ENCODE results near the gene RND1. TPM values are rescaled to one million over a fixed set of nuclear protein-coding genes. Genes with fewer than 3 reads are reported as not detected.

The RND1 gene
- total RNA-seq, 4 donors from 2014 or later = 0.68 to 3.0 (median 1.6) TPM

GRCh38 chr12:48827513-48828096 lies 38.1 kb downstream of the RND1 start:
- no peaks in the 10 kb centered on the region for H3K27me3 ChIP-seq
- intact Hi-C loops (cut with DNase I) = no loop called here
- TF ChIP-seq, protein P1, sequence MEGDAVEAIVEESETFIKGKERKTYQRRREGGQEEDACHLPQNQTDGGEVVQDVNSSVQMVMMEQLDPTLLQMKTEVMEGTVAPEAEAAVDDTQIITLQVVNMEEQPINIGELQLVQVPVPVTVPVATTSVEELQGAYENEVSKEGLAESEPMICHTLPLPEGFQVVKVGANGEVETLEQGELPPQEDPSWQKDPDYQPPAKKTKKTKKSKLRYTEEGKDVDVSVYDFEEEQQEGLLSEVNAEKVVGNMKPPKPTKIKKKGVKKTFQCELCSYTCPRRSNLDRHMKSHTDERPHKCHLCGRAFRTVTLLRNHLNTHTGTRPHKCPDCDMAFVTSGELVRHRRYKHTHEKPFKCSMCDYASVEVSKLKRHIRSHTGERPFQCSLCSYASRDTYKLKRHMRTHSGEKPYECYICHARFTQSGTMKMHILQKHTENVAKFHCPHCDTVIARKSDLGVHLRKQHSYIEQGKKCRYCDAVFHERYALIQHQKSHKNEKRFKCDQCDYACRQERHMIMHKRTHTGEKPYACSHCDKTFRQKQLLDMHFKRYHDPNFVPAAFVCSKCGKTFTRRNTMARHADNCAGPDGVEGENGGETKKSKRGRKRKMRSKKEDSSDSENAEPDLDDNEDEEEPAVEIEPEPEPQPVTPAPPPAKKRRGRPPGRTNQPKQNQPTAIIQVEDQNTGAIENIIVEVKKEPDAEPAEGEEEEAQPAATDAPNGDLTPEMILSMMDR (IDR thresholded peaks at IDR 0.05) = no peak
- TF ChIP-seq POLR2A (IDR thresholded peaks at IDR 0.05) = no peak
- peaks cover 34 to 45% of the 10 kb centered on the region in 2 donors for H3K36me3 ChIP-seq
- H3K4me3 ChIP-seq (replicated peaks in 1 of 3) = no peak overlapping the region
- H3K9me3 ChIP-seq = no peaks in the 10 kb centered on the region
- no peak for DNase-seq
- no peaks in the 10 kb centered on the region for H3K4me1 ChIP-seq
- H3K27ac ChIP-seq = no peak overlapping the region
- 94% methylated on average over 2 to 9 of the region's 17 CpGs for WGBS, 2 donors

- TF ChIP-seq POLR2A (IDR thresholded peaks at IDR 0.05) = no peak
- TF ChIP-seq, protein P1 (IDR thresholded peaks at IDR 0.05) = no peak
- 91 to 94% methylated on average over 8 of the region's 8 CpGs for WGBS, 2 donors
- no peak overlapping the region for H3K27ac ChIP-seq
- peaks cover 0 to 5% of the 10 kb centered on the region in 2 donors for H3K4me1 ChIP-seq
- H3K27me3 ChIP-seq = no peaks in the 10 kb centered on the region
- no peaks in the 10 kb centered on the region for H3K9me3 ChIP-seq
- no peak for DNase-seq
- intact Hi-C loops (cut with DNase I) = no loop called here
- no peak overlapping the region for H3K4me3 ChIP-seq (replicated peaks in 1 of 3)
- peaks cover 28 to 39% of the 10 kb centered on the region in 2 donors for H3K36me3 ChIP-seq
Observed at GRCh38 chr12:48827026-48827425, 38.6 kb downstream of the RND1 start.

DNA sequence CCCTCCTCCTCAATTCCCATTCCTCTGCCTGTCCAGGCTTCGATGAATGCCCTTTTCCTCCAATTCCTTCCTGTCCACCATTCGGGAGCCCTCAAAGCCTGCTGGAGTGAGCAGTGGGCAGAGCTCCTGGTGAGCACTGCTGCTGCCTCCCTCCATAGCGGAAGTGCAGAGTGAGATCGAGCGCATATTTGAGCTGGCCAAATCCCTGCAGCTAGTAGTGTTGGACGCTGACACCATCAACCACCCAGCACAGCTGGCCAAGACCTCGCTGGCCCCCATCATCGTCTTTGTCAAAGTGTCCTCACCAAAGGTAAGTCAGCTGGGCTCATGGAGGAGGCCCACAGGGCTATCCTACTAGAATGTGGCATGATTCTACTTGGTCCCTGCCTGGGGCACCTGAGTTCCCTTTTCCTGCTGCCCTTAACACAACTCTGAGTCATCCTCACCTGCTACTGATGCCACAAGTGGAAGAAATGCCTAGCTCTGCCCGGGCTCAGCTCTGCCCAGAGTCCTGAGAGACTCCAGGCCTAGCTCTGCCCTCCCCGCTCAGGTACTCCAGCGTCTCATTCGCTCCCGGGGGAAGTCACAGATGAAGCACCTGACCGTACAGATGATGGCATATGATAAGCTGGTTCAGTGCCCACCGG lies 39.3 kb downstream of the RND1 start:
- TF ChIP-seq, protein P1 (IDR thresholded peaks at IDR 0.05) = no peak
- TF ChIP-seq POLR2A (IDR thresholded peaks at IDR 0.05) = no peak
- H3K36me3 ChIP-seq = peaks cover 21 to 32% of the 10 kb centered on the region in 2 donors
- WGBS, 2 donors = 75 to 83% methylated on average over 11 to 15 of the region's 15 CpGs
- intact Hi-C loops (cut with DNase I) = no loop called here
- H3K9me3 ChIP-seq = no peaks in the 10 kb centered on the region
- H3K27me3 ChIP-seq = no peaks in the 10 kb centered on the region
- H3K4me3 ChIP-seq (replicated peaks in 1 of 3) = no peak overlapping the region
- peaks cover 0 to 5% of the 10 kb centered on the region in 2 donors for H3K4me1 ChIP-seq
- DNase-seq = no peak
- no peak overlapping the region for H3K27ac ChIP-seq

DNA sequence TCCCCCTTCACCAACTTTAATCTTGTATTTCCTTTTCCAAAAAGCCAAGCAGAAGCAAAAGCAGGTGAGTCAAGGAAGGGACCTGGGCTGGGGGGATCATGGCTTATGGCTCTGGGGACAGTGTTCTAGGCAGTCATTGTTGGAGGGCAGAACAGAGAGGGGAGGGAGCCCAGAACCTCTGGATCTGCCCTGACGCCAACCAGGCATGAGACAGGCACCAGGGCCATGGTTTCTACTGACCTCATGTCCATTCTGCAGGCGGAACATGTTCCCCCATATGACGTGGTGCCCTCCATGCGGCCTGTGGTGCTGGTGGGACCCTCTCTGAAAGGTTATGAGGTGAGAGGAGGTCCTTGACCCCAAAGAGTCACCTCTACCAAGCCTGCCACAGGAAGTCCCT lies 40.8 kb downstream of the RND1 start:
- no peak for TF ChIP-seq POLR2A (IDR thresholded peaks at IDR 0.05)
- TF ChIP-seq, protein P1 (IDR thresholded peaks at IDR 0.05) = no peak
- intact Hi-C loops (cut with DNase I) = no loop called here
- Histone ChIP-seq H3K36me3 (peaks cover 7 to 18% of the 10 kb centered on the region in 2 donors), H3K4me3 (replicated peaks in 1 of 3) (no peak overlapping the region), H3K27me3 (no peaks in the 10 kb centered on the region), H3K27ac (no peak overlapping the region), H3K4me1 (peaks cover 0 to 5% of the 10 kb centered on the region in 2 donors), H3K9me3 (no peaks in the 10 kb centered on the region)
- WGBS, 2 donors = 85 to 91% methylated on average over 4 of the region's 4 CpGs
- no peak for DNase-seq

DNA sequence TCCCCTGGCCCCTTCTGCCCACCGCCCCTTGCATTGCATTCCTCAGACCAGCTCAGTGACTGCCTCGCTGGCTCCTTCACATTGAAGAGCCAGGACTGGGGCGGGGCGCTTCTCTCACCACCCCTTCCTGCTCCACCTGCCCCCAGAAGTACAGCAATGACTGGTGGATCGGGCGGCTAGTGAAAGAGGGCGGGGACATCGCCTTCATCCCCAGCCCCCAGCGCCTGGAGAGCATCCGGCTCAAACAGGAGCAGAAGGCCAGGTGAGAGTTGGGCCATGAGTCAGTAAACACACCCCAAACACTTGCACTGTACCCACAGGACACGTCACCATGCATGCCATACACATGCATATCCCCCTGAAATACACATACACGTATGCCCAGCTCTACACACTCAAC lies 41.6 kb downstream of the RND1 start:
- Histone ChIP-seq H3K4me1 (peaks cover under 1 to 5% of the 10 kb centered on the region in 2 donors), H3K4me3 (replicated peaks in 1 of 3) (no peak overlapping the region), H3K9me3 (no peaks in the 10 kb centered on the region), H3K27me3 (no peaks in the 10 kb centered on the region), H3K36me3 (peaks cover 0 to 10% of the 10 kb centered on the region in 2 donors), H3K27ac (no peak overlapping the region)
- DNase-seq = no peak
- 88 to 91% methylated on average over 8 to 12 of the region's 12 CpGs for WGBS, 2 donors
- no peak for TF ChIP-seq POLR2A (IDR thresholded peaks at IDR 0.05)
- TF ChIP-seq, protein P1 (IDR thresholded peaks at IDR 0.05) = no peak
- intact Hi-C loops (cut with DNase I) = no loop called here

Measured in thyroid gland (tissue), 4 donors.